ENCODE data around the gene DRC7. TPM values are rescaled to one million over a fixed set of nuclear protein-coding genes. Genes with fewer than 3 reads are reported as not detected.

Gene DRC7, protein sequence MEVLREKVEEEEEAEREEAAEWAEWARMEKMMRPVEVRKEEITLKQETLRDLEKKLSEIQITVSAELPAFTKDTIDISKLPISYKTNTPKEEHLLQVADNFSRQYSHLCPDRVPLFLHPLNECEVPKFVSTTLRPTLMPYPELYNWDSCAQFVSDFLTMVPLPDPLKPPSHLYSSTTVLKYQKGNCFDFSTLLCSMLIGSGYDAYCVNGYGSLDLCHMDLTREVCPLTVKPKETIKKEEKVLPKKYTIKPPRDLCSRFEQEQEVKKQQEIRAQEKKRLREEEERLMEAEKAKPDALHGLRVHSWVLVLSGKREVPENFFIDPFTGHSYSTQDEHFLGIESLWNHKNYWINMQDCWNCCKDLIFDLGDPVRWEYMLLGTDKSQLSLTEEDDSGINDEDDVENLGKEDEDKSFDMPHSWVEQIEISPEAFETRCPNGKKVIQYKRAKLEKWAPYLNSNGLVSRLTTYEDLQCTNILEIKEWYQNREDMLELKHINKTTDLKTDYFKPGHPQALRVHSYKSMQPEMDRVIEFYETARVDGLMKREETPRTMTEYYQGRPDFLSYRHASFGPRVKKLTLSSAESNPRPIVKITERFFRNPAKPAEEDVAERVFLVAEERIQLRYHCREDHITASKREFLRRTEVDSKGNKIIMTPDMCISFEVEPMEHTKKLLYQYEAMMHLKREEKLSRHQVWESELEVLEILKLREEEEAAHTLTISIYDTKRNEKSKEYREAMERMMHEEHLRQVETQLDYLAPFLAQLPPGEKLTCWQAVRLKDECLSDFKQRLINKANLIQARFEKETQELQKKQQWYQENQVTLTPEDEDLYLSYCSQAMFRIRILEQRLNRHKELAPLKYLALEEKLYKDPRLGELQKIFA
- not detected in 2 replicates for total RNA-seq

DNA sequence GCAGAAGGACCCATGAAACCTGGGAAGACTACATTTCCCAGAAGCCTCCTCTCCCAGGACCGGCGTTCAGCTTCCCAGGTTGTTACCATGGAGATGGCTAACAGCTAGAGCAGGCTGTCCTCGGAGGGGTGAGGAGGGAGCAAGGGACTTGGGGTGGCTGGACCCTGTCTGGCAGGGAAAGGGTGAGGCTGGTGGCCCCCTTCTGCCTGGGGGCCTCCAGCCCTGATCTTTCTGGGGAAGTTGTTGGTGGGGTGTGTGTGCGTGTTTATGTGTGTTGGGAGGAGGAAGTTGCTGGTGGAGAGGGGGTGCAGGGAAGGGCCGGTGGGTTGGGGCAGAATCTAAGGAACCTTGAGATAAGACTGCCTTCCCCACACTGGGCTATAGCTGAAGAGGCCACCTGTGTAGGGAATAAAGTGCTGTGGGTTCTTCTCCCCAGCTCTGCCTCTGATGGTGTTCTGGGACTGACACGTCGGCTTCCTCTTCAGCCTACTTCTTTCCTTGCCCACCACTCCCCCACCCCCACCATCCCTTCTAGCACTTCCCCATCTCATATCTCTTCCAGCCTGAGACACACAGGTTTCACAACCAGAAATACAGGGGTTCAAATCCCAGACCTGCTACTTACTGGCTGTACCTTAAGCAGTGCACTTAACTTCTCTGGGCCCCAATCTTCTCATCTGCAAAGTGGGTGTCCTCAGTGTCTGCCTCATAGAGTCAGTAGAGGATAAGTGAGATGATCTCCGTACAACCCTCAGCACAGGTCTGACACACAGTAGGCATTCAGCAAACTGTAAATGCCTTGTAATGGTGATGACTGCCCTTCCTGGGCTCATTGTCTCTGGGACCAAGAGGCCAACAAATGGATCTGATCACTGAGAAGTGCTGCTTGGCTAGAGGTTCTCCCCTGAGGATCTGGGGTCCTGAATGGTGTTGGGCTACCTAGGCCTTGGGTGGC, at the start of gene DRC7:
DRC7 (plus strand) TSS at position 82 of the 955 bp plus-strand sequence. CDS start 3,144 bp downstream, outside the sequence.
- Histone ChIP-seq H3K36me3 (ENCODE audit: control insufficient read depth, insufficient read depth, low read length) (no peaks in the 10 kb centered on the region), H3K27me3 (ENCODE audit: control insufficient read depth, insufficient read depth, low read length) (no peaks in the 10 kb centered on the region), H3K4me3 (ENCODE audit: low read depth, low read length) (no peak within 1 kb of the TSS)
- no peak for FAIRE-seq
- TF ChIP-seq, protein P1, sequence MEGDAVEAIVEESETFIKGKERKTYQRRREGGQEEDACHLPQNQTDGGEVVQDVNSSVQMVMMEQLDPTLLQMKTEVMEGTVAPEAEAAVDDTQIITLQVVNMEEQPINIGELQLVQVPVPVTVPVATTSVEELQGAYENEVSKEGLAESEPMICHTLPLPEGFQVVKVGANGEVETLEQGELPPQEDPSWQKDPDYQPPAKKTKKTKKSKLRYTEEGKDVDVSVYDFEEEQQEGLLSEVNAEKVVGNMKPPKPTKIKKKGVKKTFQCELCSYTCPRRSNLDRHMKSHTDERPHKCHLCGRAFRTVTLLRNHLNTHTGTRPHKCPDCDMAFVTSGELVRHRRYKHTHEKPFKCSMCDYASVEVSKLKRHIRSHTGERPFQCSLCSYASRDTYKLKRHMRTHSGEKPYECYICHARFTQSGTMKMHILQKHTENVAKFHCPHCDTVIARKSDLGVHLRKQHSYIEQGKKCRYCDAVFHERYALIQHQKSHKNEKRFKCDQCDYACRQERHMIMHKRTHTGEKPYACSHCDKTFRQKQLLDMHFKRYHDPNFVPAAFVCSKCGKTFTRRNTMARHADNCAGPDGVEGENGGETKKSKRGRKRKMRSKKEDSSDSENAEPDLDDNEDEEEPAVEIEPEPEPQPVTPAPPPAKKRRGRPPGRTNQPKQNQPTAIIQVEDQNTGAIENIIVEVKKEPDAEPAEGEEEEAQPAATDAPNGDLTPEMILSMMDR (IDR thresholded peaks at IDR 0.05; ENCODE audit: insufficient read depth, low read length, severe bottlenecking): no peak
- DNase-seq (ENCODE audit: low read depth): peak; percentile 47

DNA sequence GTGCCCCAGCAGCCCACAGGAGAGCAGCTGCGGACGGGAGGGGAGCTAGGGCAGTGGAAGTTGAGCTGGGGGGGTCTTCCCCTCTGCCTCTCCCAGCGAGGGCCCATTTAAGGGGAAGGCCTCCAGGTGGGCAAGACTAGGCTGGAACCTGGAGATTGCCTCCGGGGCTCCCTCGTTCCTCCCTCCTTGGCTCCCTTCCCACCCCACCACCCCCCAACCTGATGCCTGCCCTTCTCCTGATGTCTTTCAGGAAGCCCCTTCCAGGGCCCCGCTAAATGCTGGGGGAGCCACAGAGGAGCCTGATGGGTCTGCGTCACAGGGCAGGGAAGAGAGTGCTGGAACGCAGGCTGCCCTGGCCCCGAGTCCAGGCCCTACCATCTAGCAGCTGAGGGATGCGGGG, 49.4 kb upstream of the DRC7 start:
- TF ChIP-seq, protein P1 (IDR thresholded peaks at IDR 0.05; ENCODE audit: insufficient read depth, low read length, severe bottlenecking): no peak
- Histone ChIP-seq H3K4me3 (ENCODE audit: low read depth, low read length) (no peak overlapping the region), H3K36me3 (ENCODE audit: control insufficient read depth, insufficient read depth, low read length) (peaks cover 33% of the 10 kb centered on the region), H3K27me3 (ENCODE audit: control insufficient read depth, insufficient read depth, low read length) (no peaks in the 10 kb centered on the region)
- DNase-seq (ENCODE audit: low read depth): no peak
- no peak for FAIRE-seq

DNA sequence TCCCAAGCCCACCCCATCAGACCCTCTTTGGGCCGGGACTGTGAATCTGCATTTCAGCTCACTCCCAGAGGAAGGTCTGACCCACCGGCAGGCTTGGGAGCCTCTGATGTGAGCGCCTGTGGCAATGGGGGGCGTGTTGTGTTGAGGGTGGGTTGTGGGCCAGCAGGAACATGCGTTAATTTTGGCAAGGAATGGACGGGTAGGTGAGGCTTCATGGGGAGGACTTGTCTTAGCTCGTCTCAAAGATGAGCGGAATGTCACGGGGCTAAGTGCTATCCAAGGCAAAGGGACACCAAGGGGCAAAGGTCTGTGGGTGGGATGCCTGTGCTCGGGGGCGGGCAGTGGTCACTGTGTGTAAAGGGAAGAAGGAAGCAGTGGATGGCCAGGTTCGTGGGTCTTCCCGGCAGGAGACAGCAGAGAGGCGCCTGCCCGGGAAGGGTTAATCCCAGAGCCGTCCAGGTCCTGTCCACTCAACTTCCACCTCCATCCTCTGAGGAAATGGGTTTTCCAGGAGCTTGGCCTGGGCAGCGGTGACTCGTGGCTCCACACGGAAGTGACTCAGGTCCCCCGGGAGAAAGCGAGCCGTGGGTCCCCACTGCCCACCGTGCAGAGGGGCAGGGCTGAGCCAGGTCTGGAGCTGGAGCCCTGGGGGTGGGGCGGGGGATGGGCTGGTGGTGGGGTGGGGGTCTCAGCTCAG, 48.8 kb upstream of the DRC7 start:
- no peak for FAIRE-seq
- TF ChIP-seq, protein P1 (IDR thresholded peaks at IDR 0.05; ENCODE audit: insufficient read depth, low read length, severe bottlenecking): no peak
- Histone ChIP-seq H3K4me3 (ENCODE audit: low read depth, low read length) (no peak overlapping the region), H3K36me3 (ENCODE audit: control insufficient read depth, insufficient read depth, low read length) (peaks cover 34% of the 10 kb centered on the region), H3K27me3 (ENCODE audit: control insufficient read depth, insufficient read depth, low read length) (no peaks in the 10 kb centered on the region)
- DNase-seq (ENCODE audit: low read depth): peak; percentile 41

DNA sequence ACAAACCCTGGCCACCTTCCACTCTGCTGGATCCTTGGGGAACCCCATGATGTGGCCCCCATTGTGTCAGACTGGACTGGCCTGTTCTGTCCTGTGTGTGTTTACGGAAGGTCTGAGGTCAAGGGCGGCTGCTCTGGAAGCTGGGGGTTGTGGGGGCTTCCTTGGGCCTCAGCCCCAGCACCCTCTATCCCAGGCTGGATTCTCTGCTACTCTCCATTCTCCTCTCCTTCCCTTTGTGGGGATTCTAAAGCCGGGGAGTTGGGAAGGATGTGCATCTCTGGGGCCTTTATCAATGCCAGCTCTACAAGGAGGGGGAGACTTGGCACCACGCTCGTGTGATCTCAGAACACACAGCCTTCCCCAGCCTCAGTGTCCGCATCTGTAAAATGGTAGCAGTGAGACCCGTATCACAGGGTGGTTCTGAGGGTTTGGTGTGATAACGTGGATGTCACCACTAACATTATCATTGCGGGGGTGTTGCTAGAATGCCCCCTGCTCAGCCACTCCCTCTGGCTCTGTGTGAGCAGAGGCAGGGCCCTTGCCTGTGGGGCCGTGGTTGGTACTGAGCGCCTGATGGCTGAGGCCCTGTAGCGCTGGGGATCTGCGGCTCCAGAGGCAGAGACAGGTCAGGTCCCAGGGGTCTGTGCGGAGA, 48.1 kb upstream of the DRC7 start:
- Histone ChIP-seq H3K27me3 (ENCODE audit: control insufficient read depth, insufficient read depth, low read length) (no peaks in the 10 kb centered on the region), H3K4me3 (ENCODE audit: low read depth, low read length) (no peak overlapping the region), H3K36me3 (ENCODE audit: control insufficient read depth, insufficient read depth, low read length) (peaks cover 40% of the 10 kb centered on the region)
- DNase-seq (ENCODE audit: low read depth) (no peak), FAIRE-seq (no peak)
- TF ChIP-seq, protein P1 (IDR thresholded peaks at IDR 0.05; ENCODE audit: insufficient read depth, low read length, severe bottlenecking): no peak

Data from bronchial epithelial cell (primary cell).